Measurements from ENCODE around the gene CDH4.

Gene CDH4

DNA sequence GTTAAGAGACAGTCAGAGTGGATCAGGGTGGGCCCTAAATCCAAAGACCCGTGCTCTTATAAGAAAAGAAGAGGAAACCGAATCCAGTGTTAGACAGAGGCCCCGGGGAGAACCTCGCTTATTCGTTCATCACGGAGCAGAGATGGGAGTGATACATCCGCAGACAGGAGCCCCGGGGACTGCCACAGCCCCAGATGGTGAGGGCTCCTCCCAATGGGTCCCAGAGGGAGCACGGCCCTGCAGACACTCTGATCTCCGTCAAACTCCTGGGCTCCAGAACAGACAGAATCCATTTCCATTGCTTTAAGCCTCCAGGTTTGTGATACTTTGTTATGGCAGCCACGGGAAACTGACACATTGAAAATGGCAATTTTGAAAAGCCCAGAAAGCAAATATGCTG is 47.0 kb downstream of the CDH4 start:
- peaks cover 0 to 5% of the 10 kb centered on the region in 2 donors for H3K9me3 ChIP-seq (ENCODE audit: control insufficient read depth in 1 of 2, low read length in 2 of 2)
- H3K9ac ChIP-seq (ENCODE audit: low read depth in 1 of 2, low read length in 2 of 2) = no peak overlapping the region

DNA sequence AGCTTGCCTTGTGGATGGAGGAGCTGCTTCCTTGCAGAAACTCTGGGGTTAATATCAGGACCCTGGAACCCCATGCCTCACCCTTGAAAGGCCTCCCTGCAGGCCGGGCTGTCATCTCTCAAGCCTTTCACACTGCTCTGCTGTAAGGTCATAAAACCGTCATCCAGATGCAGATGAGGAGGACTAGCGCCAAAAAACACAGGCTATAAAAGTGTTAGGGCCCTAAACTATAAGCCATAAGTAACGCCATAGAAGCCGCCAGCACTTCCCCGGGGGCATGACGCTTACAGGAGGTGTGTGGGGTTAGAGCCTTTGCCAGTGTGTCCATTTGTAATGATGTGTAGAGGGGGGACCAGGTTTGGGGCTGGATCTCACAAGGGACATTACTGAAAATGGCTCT is 47.6 kb downstream of the CDH4 start:
- Histone ChIP-seq H3K4me1 (ENCODE audit: control insufficient read depth in 1 of 2, insufficient read depth in 2 of 2, low read length in 2 of 2) (no peaks in the 10 kb centered on the region), H3K9ac (ENCODE audit: low read depth in 1 of 2, low read length in 2 of 2) (no peak overlapping the region), H3K27ac (ENCODE audit: low read depth, low read length) (no peak overlapping the region), H3K4me3 (ENCODE audit: low read depth in 1 of 2, low read length in 2 of 2) (no peak overlapping the region), H3K36me3 (ENCODE audit: control insufficient read depth in 1 of 2, insufficient read depth in 2 of 2, low read length in 2 of 2) (no peaks in the 10 kb centered on the region), H3K27me3 (ENCODE audit: control insufficient read depth in 1 of 2, insufficient read depth in 2 of 2, low read length in 2 of 2) (no peaks in the 10 kb centered on the region), H3K9me3 (ENCODE audit: control insufficient read depth in 1 of 2, low read length in 2 of 2) (peaks cover 0 to 3% of the 10 kb centered on the region in 2 donors)

More for the DNA sequence above, 47.0 kb downstream of the CDH4 start:
- Histone ChIP-seq H3K27me3 (ENCODE audit: control insufficient read depth in 1 of 2, insufficient read depth in 2 of 2, low read length in 2 of 2) (no peaks in the 10 kb centered on the region), H3K27ac (ENCODE audit: low read depth, low read length) (no peak overlapping the region), H3K4me1 (ENCODE audit: control insufficient read depth in 1 of 2, insufficient read depth in 2 of 2, low read length in 2 of 2) (no peaks in the 10 kb centered on the region), H3K36me3 (ENCODE audit: control insufficient read depth in 1 of 2, insufficient read depth in 2 of 2, low read length in 2 of 2) (no peaks in the 10 kb centered on the region), H3K4me3 (ENCODE audit: low read depth in 1 of 2, low read length in 2 of 2) (no peak overlapping the region)

DNA sequence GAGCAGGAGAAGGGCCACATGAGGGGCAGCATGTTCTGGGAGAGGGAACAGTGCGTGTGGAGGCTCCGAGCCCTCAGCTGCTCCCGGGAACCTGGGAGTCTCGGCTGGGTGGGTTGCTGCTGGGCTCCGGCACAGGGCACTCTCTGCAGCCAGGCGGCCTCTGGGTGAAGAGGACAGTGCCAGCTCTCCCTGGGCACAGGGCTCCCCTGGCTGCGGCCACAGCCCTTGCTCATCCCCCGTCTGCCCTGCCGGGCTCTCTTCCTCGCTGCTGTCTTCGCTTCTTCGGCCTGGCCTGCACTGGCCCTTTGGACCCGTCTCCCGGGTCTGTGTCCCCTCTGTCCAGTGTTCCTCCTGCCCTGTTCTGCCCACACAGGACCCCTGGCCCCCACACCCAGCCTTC is 48.2 kb downstream of the CDH4 start:
- Histone ChIP-seq H3K36me3 (ENCODE audit: control insufficient read depth in 1 of 2, insufficient read depth in 2 of 2, low read length in 2 of 2) (no peaks in the 10 kb centered on the region), H3K4me1 (ENCODE audit: control insufficient read depth in 1 of 2, insufficient read depth in 2 of 2, low read length in 2 of 2) (no peaks in the 10 kb centered on the region), H3K27ac (ENCODE audit: low read depth, low read length) (no peak overlapping the region), H3K9ac (ENCODE audit: low read depth in 1 of 2, low read length in 2 of 2) (no peak overlapping the region), H3K27me3 (ENCODE audit: control insufficient read depth in 1 of 2, insufficient read depth in 2 of 2, low read length in 2 of 2) (no peaks in the 10 kb centered on the region), H3K4me3 (ENCODE audit: low read depth in 1 of 2, low read length in 2 of 2) (no peak overlapping the region), H3K9me3 (ENCODE audit: control insufficient read depth in 1 of 2, low read length in 2 of 2) (no peaks in the 10 kb centered on the region)

DNA sequence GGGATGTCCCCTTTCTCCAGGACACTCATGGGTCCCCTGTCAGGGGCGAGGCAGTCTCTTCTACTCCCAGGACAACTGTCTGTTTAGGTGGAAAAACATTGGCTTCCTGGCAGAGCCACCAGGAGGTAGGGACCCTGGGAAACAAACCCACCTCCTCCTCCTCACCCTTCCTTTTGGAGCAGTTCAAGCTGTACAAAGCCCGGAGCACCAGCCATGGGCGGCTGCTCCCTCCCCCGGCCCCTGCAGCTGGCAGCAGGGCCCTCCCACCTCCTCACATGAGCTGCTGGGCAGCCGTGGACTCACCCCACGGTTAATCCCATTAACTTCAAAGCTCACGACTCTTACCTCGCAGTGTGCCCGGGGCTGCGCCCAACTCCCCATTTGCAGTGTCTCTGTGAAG is 48.6 kb downstream of the CDH4 start:
- no peaks in the 10 kb centered on the region for H3K36me3 ChIP-seq (ENCODE audit: control insufficient read depth in 1 of 2, insufficient read depth in 2 of 2, low read length in 2 of 2)
- no peak overlapping the region for H3K4me3 ChIP-seq (ENCODE audit: low read depth in 1 of 2, low read length in 2 of 2)
- no peak overlapping the region for H3K9ac ChIP-seq (ENCODE audit: low read depth in 1 of 2, low read length in 2 of 2)

DNA sequence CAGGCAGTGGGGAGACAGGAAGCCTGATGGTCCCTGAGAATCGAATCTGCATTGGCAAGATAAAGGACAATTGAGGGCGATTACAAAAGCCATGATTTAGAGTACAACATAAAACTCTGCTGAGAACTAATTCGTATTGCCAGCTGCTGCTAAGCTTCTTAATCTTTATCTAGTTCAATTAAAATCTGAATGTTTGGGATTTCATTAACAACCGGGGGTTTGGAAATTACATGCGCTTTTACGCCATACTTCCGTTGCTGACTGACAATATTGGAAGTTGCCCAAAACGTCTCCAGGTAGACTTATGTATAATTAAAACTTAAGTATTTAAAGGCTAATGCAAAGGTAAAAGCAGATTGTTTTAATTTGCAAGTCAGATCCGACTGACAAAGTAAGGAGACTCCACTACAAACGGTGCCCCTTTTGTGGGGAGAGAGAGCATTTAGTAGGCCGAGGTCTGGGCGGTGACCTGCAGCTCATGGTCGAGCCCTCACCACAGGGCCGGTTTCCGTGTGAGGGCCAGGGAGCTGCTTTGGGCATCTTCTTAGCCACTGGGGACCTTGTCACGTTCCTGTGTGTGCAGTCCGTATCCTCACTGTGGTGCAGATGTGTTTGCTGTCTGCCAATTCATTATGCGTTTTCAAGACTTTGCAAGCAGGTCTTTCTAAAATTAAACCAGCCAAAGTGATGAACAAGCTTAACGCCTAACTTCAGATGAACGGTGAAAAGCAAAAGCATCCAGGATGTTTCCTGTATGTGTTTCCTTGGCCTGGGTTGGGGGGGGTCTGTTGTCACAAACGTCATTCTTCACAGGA is 49.9 kb downstream of the CDH4 start:
- Histone ChIP-seq H3K4me3 (ENCODE audit: low read depth in 1 of 2, low read length in 2 of 2) (no peak overlapping the region), H3K27ac (ENCODE audit: low read depth, low read length) (no peak overlapping the region), H3K9ac (ENCODE audit: low read depth in 1 of 2, low read length in 2 of 2) (no peak overlapping the region), H3K27me3 (ENCODE audit: control insufficient read depth in 1 of 2, insufficient read depth in 2 of 2, low read length in 2 of 2) (no peaks in the 10 kb centered on the region), H3K36me3 (ENCODE audit: control insufficient read depth in 1 of 2, insufficient read depth in 2 of 2, low read length in 2 of 2) (no peaks in the 10 kb centered on the region), H3K9me3 (ENCODE audit: control insufficient read depth in 1 of 2, low read length in 2 of 2) (peaks cover 0 to 3% of the 10 kb centered on the region in 2 donors), H3K4me1 (ENCODE audit: control insufficient read depth in 1 of 2, insufficient read depth in 2 of 2, low read length in 2 of 2) (no peaks in the 10 kb centered on the region)

More for the DNA sequence above, 48.6 kb downstream of the CDH4 start:
- Histone ChIP-seq H3K27me3 (ENCODE audit: control insufficient read depth in 1 of 2, insufficient read depth in 2 of 2, low read length in 2 of 2) (no peaks in the 10 kb centered on the region), H3K4me1 (ENCODE audit: control insufficient read depth in 1 of 2, insufficient read depth in 2 of 2, low read length in 2 of 2) (no peaks in the 10 kb centered on the region), H3K9me3 (ENCODE audit: control insufficient read depth in 1 of 2, low read length in 2 of 2) (no peaks in the 10 kb centered on the region), H3K27ac (ENCODE audit: low read depth, low read length) (no peak overlapping the region)

DNA sequence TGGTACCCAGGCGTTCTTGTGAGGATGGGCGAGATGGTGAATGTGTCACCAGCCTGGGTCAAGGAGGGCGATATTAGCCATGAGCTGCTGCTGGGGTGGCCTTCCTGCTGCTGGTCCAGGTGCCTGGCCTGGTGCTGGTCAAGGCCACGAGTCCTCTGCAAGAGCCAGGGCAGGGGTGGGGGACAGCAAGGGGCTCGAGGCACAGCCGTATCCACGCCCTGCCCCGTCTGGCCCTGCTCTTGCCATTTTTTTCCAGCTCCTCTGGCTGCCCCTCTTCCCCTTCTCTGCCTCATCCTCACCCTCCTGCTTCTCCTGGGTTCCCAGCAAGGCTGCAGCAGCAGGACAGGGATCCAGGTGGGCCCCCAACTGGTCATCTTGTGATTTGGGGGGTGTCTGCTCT is 51.2 kb downstream of the CDH4 start:
- Histone ChIP-seq H3K36me3 (ENCODE audit: control insufficient read depth in 1 of 2, insufficient read depth in 2 of 2, low read length in 2 of 2) (no peaks in the 10 kb centered on the region), H3K9me3 (ENCODE audit: control insufficient read depth in 1 of 2, low read length in 2 of 2) (peaks cover 0 to 6% of the 10 kb centered on the region in 2 donors), H3K27me3 (ENCODE audit: control insufficient read depth in 1 of 2, insufficient read depth in 2 of 2, low read length in 2 of 2) (no peaks in the 10 kb centered on the region), H3K4me1 (ENCODE audit: control insufficient read depth in 1 of 2, insufficient read depth in 2 of 2, low read length in 2 of 2) (no peaks in the 10 kb centered on the region), H3K27ac (ENCODE audit: low read depth, low read length) (no peak overlapping the region), H3K4me3 (ENCODE audit: low read depth in 1 of 2, low read length in 2 of 2) (no peak overlapping the region), H3K9ac (ENCODE audit: low read depth in 1 of 2, low read length in 2 of 2) (no peak overlapping the region)

DNA sequence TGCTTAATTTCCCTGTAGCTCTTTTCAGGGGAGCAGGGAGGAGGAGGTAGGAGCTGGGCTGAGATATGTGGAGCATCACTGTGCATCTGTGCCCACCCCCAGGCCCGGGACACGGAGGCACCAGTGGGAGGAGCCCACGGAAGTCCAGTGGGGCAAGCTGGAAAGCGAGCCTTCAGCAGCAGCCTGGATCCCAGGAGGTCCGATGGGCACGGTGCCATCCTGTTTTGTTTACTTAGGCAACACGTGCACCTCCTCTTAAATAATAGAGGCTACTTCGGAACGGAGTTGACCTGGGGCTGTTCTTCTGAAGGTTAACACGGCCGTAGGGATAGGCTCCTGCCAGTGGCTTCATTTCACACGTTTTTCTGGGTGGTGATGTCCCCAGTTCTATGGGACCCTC is 51.6 kb downstream of the CDH4 start:
- no peaks in the 10 kb centered on the region for H3K4me1 ChIP-seq (ENCODE audit: control insufficient read depth in 1 of 2, insufficient read depth in 2 of 2, low read length in 2 of 2)
- H3K27me3 ChIP-seq (ENCODE audit: control insufficient read depth in 1 of 2, insufficient read depth in 2 of 2, low read length in 2 of 2) = no peaks in the 10 kb centered on the region
- H3K36me3 ChIP-seq (ENCODE audit: control insufficient read depth in 1 of 2, insufficient read depth in 2 of 2, low read length in 2 of 2) = no peaks in the 10 kb centered on the region
- no peak overlapping the region for H3K9ac ChIP-seq (ENCODE audit: low read depth in 1 of 2, low read length in 2 of 2)
- H3K4me3 ChIP-seq (ENCODE audit: low read depth in 1 of 2, low read length in 2 of 2) = no peak overlapping the region
- no peak overlapping the region for H3K27ac ChIP-seq (ENCODE audit: low read depth, low read length)
- peaks cover 0 to 6% of the 10 kb centered on the region in 2 donors for H3K9me3 ChIP-seq (ENCODE audit: control insufficient read depth in 1 of 2, low read length in 2 of 2)

DNA sequence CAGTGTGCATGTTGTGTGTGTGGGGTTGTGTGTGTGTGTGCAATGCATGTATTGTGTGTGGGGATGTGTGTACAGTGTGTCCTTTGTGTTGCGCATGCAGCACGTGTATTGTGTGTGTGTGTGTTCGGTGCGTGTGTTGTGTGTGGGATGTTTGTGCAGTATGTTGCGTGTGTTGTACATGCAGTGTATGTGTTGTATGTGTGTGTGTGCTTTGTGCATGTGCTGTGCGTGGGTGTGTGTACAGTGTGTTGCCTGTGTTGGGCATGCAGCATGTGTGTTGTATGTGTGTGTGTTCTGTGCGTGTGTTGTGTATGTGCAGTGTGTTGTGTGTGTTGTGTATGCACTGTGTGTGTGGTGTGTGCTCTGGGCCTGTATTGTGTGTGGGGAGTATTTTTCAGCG is 52.7 kb downstream of the CDH4 start:
- Histone ChIP-seq H3K9me3 (ENCODE audit: control insufficient read depth in 1 of 2, low read length in 2 of 2) (peaks cover 0 to 6% of the 10 kb centered on the region in 2 donors), H3K9ac (ENCODE audit: low read depth in 1 of 2, low read length in 2 of 2) (no peak overlapping the region), H3K4me1 (ENCODE audit: control insufficient read depth in 1 of 2, insufficient read depth in 2 of 2, low read length in 2 of 2) (no peaks in the 10 kb centered on the region), H3K4me3 (ENCODE audit: low read depth in 1 of 2, low read length in 2 of 2) (no peak overlapping the region), H3K27me3 (ENCODE audit: control insufficient read depth in 1 of 2, insufficient read depth in 2 of 2, low read length in 2 of 2) (no peaks in the 10 kb centered on the region), H3K27ac (ENCODE audit: low read depth, low read length) (no peak overlapping the region), H3K36me3 (ENCODE audit: control insufficient read depth in 1 of 2, insufficient read depth in 2 of 2, low read length in 2 of 2) (no peaks in the 10 kb centered on the region)

DNA sequence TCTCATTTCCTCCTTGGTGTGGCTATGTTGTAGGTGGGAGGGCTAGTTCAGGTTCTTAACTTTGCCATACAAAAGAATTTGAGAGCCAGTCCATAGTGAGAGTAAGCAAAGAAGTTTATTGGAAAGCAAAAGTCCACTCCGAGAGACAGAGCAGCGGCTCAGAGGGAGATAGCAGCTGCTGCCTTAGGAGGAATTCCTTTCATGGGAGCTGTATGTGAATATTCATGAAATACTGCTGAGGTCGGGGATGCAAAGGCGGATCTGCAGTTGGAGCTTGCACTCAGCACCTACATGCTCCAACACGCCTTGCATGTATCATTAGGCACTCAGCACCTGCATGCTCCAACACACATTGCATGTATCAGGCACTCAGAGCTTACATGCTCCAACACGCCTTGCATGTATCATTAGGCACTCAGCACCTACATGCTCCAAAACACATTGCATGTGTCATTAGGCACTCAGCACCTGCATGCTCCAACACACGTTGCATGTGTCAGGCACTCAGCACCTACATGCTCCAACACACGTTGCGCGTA is 54.9 kb downstream of the CDH4 start:
- H3K4me1 ChIP-seq (ENCODE audit: control insufficient read depth in 1 of 2, insufficient read depth in 2 of 2, low read length in 2 of 2) = no peaks in the 10 kb centered on the region
- peaks cover 0 to 10% of the 10 kb centered on the region in 2 donors for H3K9me3 ChIP-seq (ENCODE audit: control insufficient read depth in 1 of 2, low read length in 2 of 2)
- no peak overlapping the region for H3K4me3 ChIP-seq (ENCODE audit: low read depth in 1 of 2, low read length in 2 of 2)
- H3K27me3 ChIP-seq (ENCODE audit: control insufficient read depth in 1 of 2, insufficient read depth in 2 of 2, low read length in 2 of 2) = no peaks in the 10 kb centered on the region
- no peak overlapping the region for H3K27ac ChIP-seq (ENCODE audit: low read depth, low read length)
- H3K9ac ChIP-seq (ENCODE audit: low read depth in 1 of 2, low read length in 2 of 2) = no peak overlapping the region
- no peaks in the 10 kb centered on the region for H3K36me3 ChIP-seq (ENCODE audit: control insufficient read depth in 1 of 2, insufficient read depth in 2 of 2, low read length in 2 of 2)

DNA sequence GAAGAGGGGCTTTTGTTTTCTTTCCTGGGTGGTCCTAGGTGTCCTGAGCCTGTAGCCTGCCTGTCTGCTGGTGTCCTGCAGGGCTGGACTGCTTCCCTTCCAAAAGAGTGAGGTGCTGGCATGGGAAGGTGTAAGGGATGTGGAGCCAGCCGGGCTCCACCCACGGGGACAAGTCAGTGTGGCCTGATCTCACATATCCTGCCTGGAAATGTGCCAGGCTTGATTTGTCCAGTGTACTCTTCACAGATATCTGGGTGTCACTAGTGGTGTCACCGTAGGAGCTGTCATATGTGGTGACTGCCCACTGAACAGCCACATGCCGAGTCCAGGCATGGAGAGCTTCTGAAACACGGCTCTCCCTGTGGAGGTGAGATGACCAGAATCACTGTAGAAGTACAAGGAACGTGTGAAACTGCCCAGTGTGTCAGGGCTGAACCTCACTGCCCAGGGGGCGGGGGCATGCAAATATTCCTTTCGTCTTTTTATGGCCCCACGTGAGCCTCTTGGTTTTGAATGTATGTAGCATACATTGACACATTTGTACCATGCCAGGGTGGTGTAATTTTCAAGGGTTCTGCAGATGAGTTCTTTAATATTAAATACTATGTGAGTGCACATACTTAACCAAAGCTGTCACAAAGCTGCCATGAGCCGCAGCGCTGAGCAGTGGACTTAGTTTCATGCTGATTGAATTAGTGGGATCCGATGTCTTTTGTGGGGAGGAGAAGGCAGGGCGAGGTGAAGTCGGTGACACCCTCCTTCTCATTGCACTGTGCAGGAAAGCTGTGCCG is 55.8 kb downstream of the CDH4 start:
- no peak overlapping the region for H3K9ac ChIP-seq (ENCODE audit: low read depth in 1 of 2, low read length in 2 of 2)
- no peaks in the 10 kb centered on the region for H3K4me1 ChIP-seq (ENCODE audit: control insufficient read depth in 1 of 2, insufficient read depth in 2 of 2, low read length in 2 of 2)
- no peaks in the 10 kb centered on the region for H3K27me3 ChIP-seq (ENCODE audit: control insufficient read depth in 1 of 2, insufficient read depth in 2 of 2, low read length in 2 of 2)
- H3K36me3 ChIP-seq (ENCODE audit: control insufficient read depth in 1 of 2, insufficient read depth in 2 of 2, low read length in 2 of 2) = no peaks in the 10 kb centered on the region
- H3K9me3 ChIP-seq (ENCODE audit: control insufficient read depth in 1 of 2, low read length in 2 of 2) = peaks cover 0 to 10% of the 10 kb centered on the region in 2 donors
- H3K4me3 ChIP-seq (ENCODE audit: low read depth in 1 of 2, low read length in 2 of 2) = no peak overlapping the region
- H3K27ac ChIP-seq (ENCODE audit: low read depth, low read length) = no peak overlapping the region
